Measurements from ENCODE around the gene NCOR1. TPM values are rescaled to one million over a fixed set of nuclear protein-coding genes. Genes with fewer than 3 reads are reported as not detected.

Gene NCOR1
- total and polyA plus RNA-seq, 2 of the 13 experiments (the other 11 are each of a cell fraction or from before 2014, with no cell fraction given): 57.0 to 71.7 TPM

GRCh38 chr17:16243801-16244567 lies 28.6 kb upstream of the NCOR1 start (continued):
- no peak for TF ChIP-seq FOXO4 (CRISPR knock-in tag; conservative IDR thresholded peaks at IDR 0.05)
- 0 out of 2 replicates have a peak, but pooled peaks have one; percentile 15 for TF ChIP-seq NFYB (CRISPR knock-in tag; IDR thresholded peaks at IDR 0.05)
- peak; percentile 29; the same call in 1 of the 2 replicates for TF ChIP-seq SALL1 (CRISPR knock-in tag; IDR thresholded peaks at IDR 0.05)
- TF ChIP-seq NR2F1 (CRISPR knock-in tag; IDR thresholded peaks at IDR 0.05): no peak
- TF ChIP-seq POGZ (CRISPR knock-in tag; IDR thresholded peaks at IDR 0.05): 0 out of 2 replicates have a peak, but pooled peaks have one; percentile 37
- TF ChIP-seq CEBPG (CRISPR knock-in tag; IDR thresholded peaks at IDR 0.05): no peak
- TF ChIP-seq TSC22D2 (CRISPR knock-in tag; IDR thresholded peaks at IDR 0.05; ENCODE audit: borderline replicate concordance): no peak

- no peaks in the 10 kb centered on the region for H4K20me1 ChIP-seq (ENCODE audit: insufficient read depth, low read length)
- TF ChIP-seq CEBPG (CRISPR knock-in tag; IDR thresholded peaks at IDR 0.05) (0 out of 2 replicates have a peak, but pooled peaks have one; percentile 29), ZNF7 (CRISPR knock-in tag; IDR thresholded peaks at IDR 0.05) (no peak), CEBPB (IDR thresholded peaks at IDR 0.05; ENCODE audit: borderline replicate concordance, low read depth, low read length) (peak; percentile 77)
- H3K4me3 ChIP-seq (replicated peaks in 1 of 3; ENCODE audit: insufficient read depth in 1 of 3, low read depth in 2 of 3, low read length in 3 of 3): no peak overlapping the region
- in situ Hi-C loops (cut with HindIII; ENCODE audit: extremely low pct_ligation_motif_present, low pct_unique_long_range_greater_than_20kb) (no loop called here), intact Hi-C loops (cut with micrococcal nuclease; ENCODE audit: unreplicated experiment) (no loop called here)
- no peak overlapping the region for H3K9ac ChIP-seq (ENCODE audit: insufficient read depth, low read depth, low read length)
- H3K4me2 ChIP-seq (ENCODE audit: low read depth, low read length): no peak overlapping the region
- no peak for FAIRE-seq
- peak overlapping the region; percentile 48 for H3K27ac ChIP-seq (ENCODE audit: extremely low read length, insufficient read depth, low read length)
- no peak overlapping the region for H2AFZ ChIP-seq (ENCODE audit: low read length)
- no peak for ATAC-seq
- H3K36me3 ChIP-seq (replicated peaks in 1 of 2; ENCODE audit: control insufficient read depth in 1 of 2, insufficient read depth in 2 of 2, low read length in 2 of 2): no peaks in the 10 kb centered on the region
- peaks cover 57% of the 10 kb centered on the region for H3K4me1 ChIP-seq (ENCODE audit: insufficient read depth, low read length)
- H3K9me3 ChIP-seq (ENCODE audit: low read length): no peaks in the 10 kb centered on the region
- no peaks in the 10 kb centered on the region for H3K27me3 ChIP-seq (ENCODE audit: control insufficient read depth in 1 of 2, insufficient read depth in 2 of 2, low read length in 2 of 2)
- WGBS (ENCODE audit: low lambda C conversion rate): 75% methylated on average over 5 of the region's 5 CpGs
- BruUV-seq (replicated peaks): no TSS peak
- no peak for DNase-seq (ENCODE audit: low spot score)
- CTCF ChIA-PET (ENCODE audit: low intra/inter-chr PET ratio, low total read pairs): no interaction called here
- no peaks in the 10 kb centered on the region for H3K79me2 ChIP-seq (ENCODE audit: insufficient read depth, low read length)
- POLR2A ChIA-PET: interaction anchor here (1.0 to 1.8 kb wide), 3 partner anchors 26 to 43 kb away, joined by 3 to 6 read pairs (median 3); partner anchors contain the start of genes NCOR1 and PIGL
Measured at GRCh38 chr17:16243385-16243784, 28.1 kb upstream of the NCOR1 start.
